Endothelial cell (in vitro differentiated cells): ENCODE data around the gene MAD1L1. TPM values are rescaled to one million over a fixed set of nuclear protein-coding genes. Genes with fewer than 3 reads are reported as not detected.
"Not testable (repeated sequence)": the region's sequence is repeated elsewhere in the genome, so short reads cannot be mapped to it uniquely, and the experiment has no call there.

ENCODE experiments used
- DNase-seq: peaks from one replicate; pipeline ENCODE4 v3.0.0; 2021; ENCODE audit warnings: low spot score
- H3K27ac Mint-ChIP-seq: one replicate; pipeline ENCODE4 v1.8.0; 2021; ENCODE audit warnings: mixed read lengths, inconsistent platforms; ENCODE audit not compliant: unreplicated experiment
- H3K27me3 Mint-ChIP-seq: one replicate; pipeline ENCODE4 v1.8.0; 2021; ENCODE audit warnings: mild to moderate bottlenecking, moderate library complexity, mixed read lengths, inconsistent platforms; ENCODE audit not compliant: unreplicated experiment
- H3K36me3 Mint-ChIP-seq: one replicate; pipeline ENCODE4 v1.8.0; 2021; ENCODE audit warnings: mild to moderate bottlenecking, low read depth, mixed read lengths, inconsistent platforms; ENCODE audit not compliant: unreplicated experiment
- H3K4me1 Mint-ChIP-seq: one replicate; pipeline ENCODE4 v1.8.0; 2021; ENCODE audit warnings: mild to moderate bottlenecking, mixed read lengths, inconsistent platforms; ENCODE audit not compliant: unreplicated experiment
- H3K4me3 Mint-ChIP-seq: one replicate; pipeline ENCODE4 v1.8.0; 2021; ENCODE audit warnings: mild to moderate bottlenecking, mixed read lengths, inconsistent platforms; ENCODE audit not compliant: unreplicated experiment
- H3K9me3 Mint-ChIP-seq: one replicate; pipeline ENCODE4 v1.8.0; 2021; ENCODE audit warnings: mixed read lengths, inconsistent platforms; ENCODE audit not compliant: unreplicated experiment
- total RNA-seq: library from RNA; stranded (reverse); fragmentation: NEBNext Ultra II Directional; extraction: Animal tissue kit (Norgen Biotek cat#: 25700); gene quantifications from one replicate; pipeline ENCODE4 v1.2.1, GENCODE V29; 2021; ENCODE audit not compliant: unreplicated experiment
- TF ChIP-seq, protein P1 (sequence below): fragments of 200-600 bp; sonication (generic); IDR thresholded peaks from one replicate; pipeline ENCODE4 v1.5.0; 2021; ENCODE audit warnings: antibody characterized with exemption; ENCODE audit not compliant: unreplicated experiment

Gene MAD1L1
- total RNA-seq, 1 donor from 2014 or later, result 43.3 TPM

DNA sequence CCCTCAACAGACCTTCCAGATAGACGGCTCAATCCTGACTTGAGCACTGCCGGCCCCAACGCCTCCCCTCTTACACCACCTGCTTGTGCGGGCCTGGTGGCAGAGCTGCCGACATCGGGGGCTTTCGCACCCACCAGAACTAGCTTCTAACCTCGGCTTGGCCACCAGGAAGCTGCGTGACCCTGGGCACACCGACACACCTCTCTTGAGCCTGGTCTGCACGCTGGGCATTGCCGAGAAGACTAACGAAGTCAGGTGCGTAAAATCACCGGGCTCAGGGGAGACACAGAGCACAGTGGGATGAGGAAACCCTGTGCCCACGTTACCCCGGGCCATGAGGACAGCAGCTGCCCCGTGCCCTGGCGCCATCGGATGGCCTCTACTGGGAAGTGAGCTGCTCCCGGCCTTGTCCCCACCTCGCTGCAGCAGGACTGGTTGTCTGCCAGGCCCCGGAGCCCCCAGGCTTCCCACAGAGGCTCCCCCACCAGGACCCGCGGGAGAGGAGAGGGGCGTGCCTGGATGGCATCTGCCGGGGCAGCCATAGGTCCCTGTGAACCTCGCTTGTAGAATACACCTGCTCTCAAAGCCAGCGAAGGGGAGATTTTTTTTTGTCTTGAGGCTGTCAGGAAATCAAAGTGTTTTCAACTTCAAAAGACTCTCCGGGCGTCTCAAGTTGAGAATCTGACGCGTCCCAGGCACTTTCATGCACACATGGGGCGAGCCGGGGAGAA is 408.4 kb downstream of the MAD1L1 start:
- H3K27me3 Mint-ChIP-seq, DNase-seq, H3K4me1 Mint-ChIP-seq: not testable (repeated sequence)

DNA sequence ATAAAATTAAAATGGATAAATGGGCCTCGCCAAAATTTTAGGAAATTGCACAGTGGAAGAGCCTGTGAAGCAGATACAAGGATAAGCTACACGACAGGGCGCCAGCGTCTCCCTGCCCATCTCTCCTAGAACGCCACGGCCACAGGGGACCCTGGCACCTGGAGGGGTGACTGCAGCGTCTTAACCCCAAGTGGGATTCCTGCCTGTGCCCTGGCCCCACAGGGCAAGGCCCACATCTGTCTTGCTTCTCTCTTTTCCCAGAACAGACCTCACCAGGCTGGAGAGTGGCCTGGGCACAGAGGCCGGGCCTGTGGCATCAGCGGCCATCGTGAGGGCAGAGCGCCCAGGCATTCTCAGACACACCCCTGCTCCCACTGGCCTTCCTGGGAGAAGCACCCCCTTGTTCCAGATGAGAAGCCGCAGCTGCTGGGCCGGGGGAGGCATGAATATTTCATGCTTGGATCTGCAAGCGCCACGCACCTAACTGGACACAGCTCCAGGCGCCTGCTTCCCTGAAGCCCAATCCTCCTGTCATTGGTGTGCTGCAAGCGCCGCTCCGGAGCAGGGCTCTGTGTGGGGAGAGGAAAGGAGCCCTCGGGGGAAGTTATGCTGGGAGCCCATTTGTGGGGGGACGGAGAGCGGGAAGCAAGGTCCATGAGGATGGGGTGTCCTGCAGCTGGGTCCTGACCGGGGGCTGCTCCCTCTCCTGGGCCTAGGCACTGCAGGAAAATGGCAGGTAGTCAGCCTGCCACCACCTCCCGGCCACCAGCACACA is 409.2 kb downstream of the MAD1L1 start:
- no peak for DNase-seq
- H3K27ac Mint-ChIP-seq, result no peak overlapping the region
- peaks cover 4% of the 10 kb centered on the region for H3K9me3 Mint-ChIP-seq
- peaks cover 1% of the 10 kb centered on the region for H3K36me3 Mint-ChIP-seq
- H3K4me1 Mint-ChIP-seq, result peaks cover 7% of the 10 kb centered on the region
- H3K4me3 Mint-ChIP-seq, result no peak overlapping the region
- TF ChIP-seq, protein P1, sequence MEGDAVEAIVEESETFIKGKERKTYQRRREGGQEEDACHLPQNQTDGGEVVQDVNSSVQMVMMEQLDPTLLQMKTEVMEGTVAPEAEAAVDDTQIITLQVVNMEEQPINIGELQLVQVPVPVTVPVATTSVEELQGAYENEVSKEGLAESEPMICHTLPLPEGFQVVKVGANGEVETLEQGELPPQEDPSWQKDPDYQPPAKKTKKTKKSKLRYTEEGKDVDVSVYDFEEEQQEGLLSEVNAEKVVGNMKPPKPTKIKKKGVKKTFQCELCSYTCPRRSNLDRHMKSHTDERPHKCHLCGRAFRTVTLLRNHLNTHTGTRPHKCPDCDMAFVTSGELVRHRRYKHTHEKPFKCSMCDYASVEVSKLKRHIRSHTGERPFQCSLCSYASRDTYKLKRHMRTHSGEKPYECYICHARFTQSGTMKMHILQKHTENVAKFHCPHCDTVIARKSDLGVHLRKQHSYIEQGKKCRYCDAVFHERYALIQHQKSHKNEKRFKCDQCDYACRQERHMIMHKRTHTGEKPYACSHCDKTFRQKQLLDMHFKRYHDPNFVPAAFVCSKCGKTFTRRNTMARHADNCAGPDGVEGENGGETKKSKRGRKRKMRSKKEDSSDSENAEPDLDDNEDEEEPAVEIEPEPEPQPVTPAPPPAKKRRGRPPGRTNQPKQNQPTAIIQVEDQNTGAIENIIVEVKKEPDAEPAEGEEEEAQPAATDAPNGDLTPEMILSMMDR, result no peak
- H3K27me3 Mint-ChIP-seq, result peaks cover under 1% of the 10 kb centered on the region

More for the DNA sequence above, 408.4 kb downstream of the MAD1L1 start:
- not testable (repeated sequence) for H3K27ac Mint-ChIP-seq, H3K36me3 Mint-ChIP-seq, H3K9me3 Mint-ChIP-seq, H3K4me3 Mint-ChIP-seq

DNA sequence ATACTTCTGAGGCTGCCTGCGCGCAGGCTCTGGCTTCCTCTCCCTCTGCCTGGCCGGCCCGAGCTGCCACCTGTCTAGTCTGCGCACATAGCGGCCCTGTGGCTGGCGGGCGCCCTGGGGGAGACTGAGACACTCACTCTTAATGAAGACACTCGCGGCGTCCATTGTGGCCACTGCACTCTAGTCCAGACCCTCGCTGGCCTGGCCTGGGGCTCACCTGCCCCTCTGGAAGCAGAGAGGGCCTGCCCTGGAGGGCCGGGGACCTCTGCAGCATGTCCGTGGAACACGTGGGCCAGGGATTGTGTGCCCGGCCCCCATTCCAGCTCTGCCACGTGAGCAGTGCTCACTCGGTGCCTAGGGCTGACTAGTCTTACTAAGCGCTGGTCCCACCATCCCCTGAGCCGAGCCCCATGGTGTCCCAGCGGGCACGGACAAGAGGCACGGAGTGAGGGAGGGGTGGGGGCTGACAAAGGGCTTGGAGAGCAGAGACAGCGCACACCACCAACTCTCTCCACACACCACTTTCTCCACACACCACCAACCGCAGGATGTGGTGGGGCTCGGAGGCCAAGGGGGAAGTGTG is 413.4 kb downstream of the MAD1L1 start:
- no peak for DNase-seq
- Mint-ChIP-seq H3K36me3 (no peaks in the 10 kb centered on the region), H3K27me3 (peaks cover 2% of the 10 kb centered on the region)

DNA sequence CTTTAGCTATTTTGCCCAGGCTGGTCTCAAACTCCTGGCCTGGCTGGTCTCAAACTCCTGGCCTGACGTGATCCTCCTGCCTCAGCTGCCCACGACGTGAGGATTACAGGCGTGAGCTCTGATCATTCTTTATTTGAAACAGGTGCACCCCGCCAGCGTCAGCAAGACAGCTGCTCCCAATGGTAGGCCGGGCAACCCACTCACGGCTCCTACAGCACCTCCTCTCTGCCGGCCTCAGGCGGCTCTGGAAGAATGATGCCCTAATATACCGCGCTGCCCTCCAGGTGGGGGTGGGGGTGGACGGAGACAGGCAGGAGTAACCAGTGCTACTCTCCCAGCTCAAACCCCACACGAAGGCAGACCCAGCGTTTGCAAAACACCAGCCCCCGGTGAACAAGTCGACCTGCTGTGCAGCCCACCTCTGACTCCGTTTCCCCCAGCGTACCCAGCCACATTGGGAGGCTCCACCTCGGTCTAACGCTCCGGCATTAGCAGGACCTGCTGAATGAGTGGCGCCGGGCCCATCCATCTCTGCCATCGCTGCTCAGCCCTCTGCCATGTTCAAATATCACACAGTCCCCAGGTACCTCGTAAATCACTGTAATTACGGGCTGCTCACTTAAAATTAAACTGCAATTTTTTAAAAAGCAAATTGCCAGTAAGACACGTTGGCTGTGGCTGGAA is 414.0 kb downstream of the MAD1L1 start:
- no peak for DNase-seq
- Mint-ChIP-seq H3K4me3 (no peak overlapping the region), H3K4me1 (peaks cover 7% of the 10 kb centered on the region), H3K27ac (no peak overlapping the region), H3K36me3 (no peaks in the 10 kb centered on the region), H3K27me3 (peaks cover 2% of the 10 kb centered on the region), H3K9me3 (peaks cover 4% of the 10 kb centered on the region)
- TF ChIP-seq, protein P1, result no peak

More for the DNA sequence above, 413.4 kb downstream of the MAD1L1 start:
- Mint-ChIP-seq H3K9me3 (peaks cover 4% of the 10 kb centered on the region), H3K4me1 (peaks cover 7% of the 10 kb centered on the region), H3K4me3 (no peak overlapping the region), H3K27ac (peak overlapping the region; percentile 9)
- TF ChIP-seq, protein P1, result no peak

DNA sequence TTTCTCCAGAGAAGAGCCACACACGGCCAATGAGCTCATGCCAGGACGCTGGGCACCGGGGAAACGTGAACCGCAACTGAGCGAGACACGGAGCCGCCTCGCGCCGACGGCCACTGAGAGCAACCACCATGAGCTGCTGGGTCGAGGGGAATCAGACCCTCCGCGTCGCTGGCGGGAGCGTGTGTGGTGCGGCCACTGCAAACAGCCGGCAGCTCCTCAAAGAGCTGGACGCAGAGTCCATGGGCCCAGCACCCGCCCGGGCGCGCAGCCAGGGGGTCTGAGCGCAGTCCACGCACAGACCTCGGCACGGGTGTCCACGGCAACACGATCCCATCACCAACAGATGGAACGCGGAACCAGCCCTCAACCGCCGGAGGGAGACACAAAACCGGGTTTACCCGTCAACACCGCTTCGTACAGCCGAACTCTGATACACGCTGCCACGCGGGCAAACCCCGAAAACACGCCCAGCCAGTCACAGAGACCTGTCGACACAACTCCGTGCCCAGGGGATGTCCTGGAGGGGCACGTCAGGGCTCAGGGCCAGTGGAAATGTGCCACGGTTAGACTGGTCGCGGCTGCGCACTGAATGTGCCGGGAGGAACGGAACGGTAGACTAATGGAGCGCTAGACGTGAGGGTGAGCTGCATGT is 415.6 kb downstream of the MAD1L1 start:
- Mint-ChIP-seq H3K27ac (no peak overlapping the region), H3K36me3 (no peaks in the 10 kb centered on the region), H3K4me3 (no peak overlapping the region), H3K27me3 (peaks cover 2% of the 10 kb centered on the region), H3K9me3 (no peaks in the 10 kb centered on the region), H3K4me1 (peaks cover 7% of the 10 kb centered on the region)
- TF ChIP-seq, protein P1, result no peak
- DNase-seq, result no peak

DNA sequence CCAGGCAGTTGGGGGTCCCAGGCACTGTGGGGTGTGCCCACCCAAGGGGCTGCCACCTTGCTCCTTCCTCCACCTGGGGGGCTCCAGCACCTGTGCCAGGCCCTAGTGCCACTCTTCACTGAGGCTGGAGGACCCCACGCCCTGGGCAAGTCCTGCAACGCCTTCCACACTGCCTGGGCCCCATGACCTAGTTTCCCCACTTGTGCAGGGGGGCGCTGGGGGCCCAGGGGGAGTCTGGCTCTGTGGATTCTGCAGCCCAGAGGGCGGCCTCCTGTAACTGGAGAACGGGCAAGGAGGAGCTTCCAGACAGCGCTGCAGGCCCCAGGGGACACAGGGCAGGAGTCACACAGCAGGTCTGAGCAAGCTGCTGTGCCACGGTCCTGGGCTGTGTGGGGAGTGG is 416.3 kb downstream of the MAD1L1 start:
- DNase-seq, H3K36me3 Mint-ChIP-seq, H3K4me1 Mint-ChIP-seq, H3K4me3 Mint-ChIP-seq, H3K9me3 Mint-ChIP-seq, H3K27me3 Mint-ChIP-seq, H3K27ac Mint-ChIP-seq: not testable (repeated sequence)

DNA sequence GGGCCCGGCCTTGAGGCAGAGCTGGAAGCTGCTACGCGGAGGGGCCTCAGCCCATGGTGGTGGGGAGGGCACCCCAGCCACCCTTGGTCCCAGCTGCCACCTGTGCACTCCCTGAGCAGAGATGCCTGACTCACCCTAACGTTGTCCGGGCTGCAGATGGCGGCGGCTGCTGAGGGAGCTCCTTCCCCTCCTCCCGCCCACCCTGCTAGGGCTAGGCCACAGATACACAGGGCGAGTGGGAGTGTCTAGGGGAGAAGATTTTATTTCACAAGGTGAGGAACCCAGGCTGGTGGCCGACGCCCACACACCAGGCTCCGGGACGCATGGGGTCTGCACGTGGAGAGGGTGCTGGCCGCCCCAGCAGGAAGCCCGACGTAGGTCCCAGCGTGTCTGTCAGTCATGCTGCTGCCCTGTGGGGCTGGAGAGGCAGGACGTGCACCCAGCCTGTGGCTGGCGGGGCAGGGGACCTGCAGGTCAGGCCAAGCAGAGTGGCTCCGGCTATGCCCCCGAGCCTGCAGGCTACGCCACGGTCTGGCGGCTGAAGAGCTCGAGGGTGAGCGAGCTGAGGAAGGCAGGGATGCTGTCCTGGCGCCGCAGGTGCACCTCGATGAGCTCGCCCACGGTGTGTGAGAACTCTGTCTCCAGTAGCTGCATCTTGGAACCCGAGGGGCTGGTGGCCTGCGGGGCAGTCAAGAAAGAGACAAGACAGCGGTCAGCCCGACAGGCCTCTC is 417.0 kb downstream of the MAD1L1 start:
- not testable (repeated sequence) for H3K27ac Mint-ChIP-seq, H3K4me1 Mint-ChIP-seq, DNase-seq, H3K36me3 Mint-ChIP-seq, H3K9me3 Mint-ChIP-seq, H3K27me3 Mint-ChIP-seq, H3K4me3 Mint-ChIP-seq
